Pancreas (tissue), 10 donors: ENCODE measurements around the gene ESRRB. TPM values are rescaled to one million over a fixed set of nuclear protein-coding genes. Genes with fewer than 3 reads are reported as not detected.

Source experiments
- ATAC-seq, 4 donors: fragments of 200-7000 bp; cut with Tn5 transposase; one replicate each; pipeline versions ENCODE4 v1.8.0 to v1.9.1; 2020; ENCODE audit warnings: mild to moderate bottlenecking in 4 of 4, moderate library complexity in 4 of 4
- DNase-seq, 6 donors: peaks; one replicate each; pipeline ENCODE4 v3.0.0-alpha.2; 2020
- FAIRE-seq: peaks from 2 replicates; lab custom pipeline; 2012; peaks lifted over from hg19 to GRCh38; lab: Jason Lieb, UNC
- H3K27ac ChIP-seq, 4 donors: fragments of 200-600 bp; sonication (generic); 1 replicate in 3 of 4; 2 replicates in 1 of 4; pipeline versions ENCODE4 v1.5.0 to v1.8.0; 2020
- H3K27me3 ChIP-seq, 4 donors: fragments of 200-600 bp; one replicate each; pipeline ENCODE4 v1.8.0; 2021
- H3K36me3 ChIP-seq, 3 donors: fragments of 200-600 bp; sonication (generic) in 1 of 3; one replicate each; pipeline versions ENCODE4 v1.5.0 to v1.8.0; 2020 to 2021
- H3K4me1 ChIP-seq, 3 donors: fragments of 200-600 bp; one replicate each; pipeline ENCODE4 v1.8.0; 2021
- H3K4me3 ChIP-seq, 4 donors: fragments of 200-600 bp; sonication (generic) in 2 of 4; one replicate each; pipeline versions ENCODE4 v1.5.0 to v1.8.0; 2020 to 2021
- H3K9me3 ChIP-seq, 4 donors: fragments of 200-600 bp; one replicate each; pipeline ENCODE4 v1.8.0; 2021
- WGBS, 2 donors: extraction: QIAGEN DNeasy Blood & Tissue Kit; methylation state at CpG; one replicate each; pipeline ENCODE4 v1.1.7; 2013; 5-methylcytosine and 5-hydroxymethylcytosine counted together
- intact Hi-C, 3 donors: fragments of 100-400 bp; cut with DNase I; formaldehyde crosslinking; loops; one replicate each; pipeline versions ENCODE4 v1.11.1 to v1.14.2; 2022
- polyA plus RNA-seq, 2 donors: library from polyadenylated mRNA; stranded (reverse); fragments of 200-250 nt; gene quantifications; one replicate each; pipeline ENCODE4 v1.2.3, GENCODE V29; 2013
- total RNA-seq, 6 donors: library from RNA; stranded (reverse); fragmentation: NEBNext Ultra II Directional in 4 of 6; extraction: Animal tissue kit (Norgen Biotek cat#: 25700) in 4 of 6; gene quantifications; one replicate each; pipeline versions ENCODE4 v1.2.1 to v1.2.4, GENCODE V29; 2021 to 2023
- TF ChIP-seq, protein P1 (sequence below), 4 donors: fragments of 200-600 bp; sonication (generic) in 3 of 4; IDR thresholded peaks; one replicate each; pipeline versions ENCODE4 v1.5.0 to v1.8.0; 2021; ENCODE audit warnings: antibody characterized with exemption in 4 of 4
- donor health status: healthy with polysubstance abuse.
- donor health status: DM: no; HTN: no; CAD: no; lungs with moderate emphysema.
- donor health status: DM: no; HTN: no; CAD: no.
- donor health status: control.
- donor health status: control.
- donor health status: Bipolar disorder and iron deficiency.
- donor health status: DM: yes; HTN: yes; CAD: no.
- donor health status: DM: no; HTN: no; CAD: no.
- donor health status: DM: no; HTN: no; CAD: no.
- donor health status: DM: yes; HTN: yes; CAD: no.

Gene ESRRB
- total and polyA plus RNA-seq, 8 donors: 0.14 to 0.85 (median 0.50) TPM; not detected in 2

DNA sequence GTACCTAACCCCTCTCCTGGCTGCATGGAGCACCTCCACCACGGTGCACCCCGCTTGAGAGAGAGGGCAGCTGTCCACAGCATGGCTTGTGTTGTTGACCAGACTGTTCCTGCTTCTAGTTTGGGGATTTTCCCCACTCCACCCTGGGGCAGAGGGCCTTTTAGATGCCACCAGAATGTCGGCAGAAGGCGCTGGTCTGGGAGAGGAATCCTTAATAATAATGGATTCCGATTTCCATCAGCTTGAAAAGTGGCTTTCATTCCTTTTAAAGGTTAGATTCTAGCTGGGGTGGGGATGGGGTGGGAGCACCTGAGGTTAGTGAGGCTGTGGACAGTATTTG, 1.8 kb downstream of the ESRRB start:
- FAIRE-seq: no peak
- Histone ChIP-seq H3K27ac (no peak overlapping the region), H3K4me3 (peak overlapping the region in 2 of 4 donors; percentile 36 to 48), H3K27me3 (peaks cover 0 to 21% (median 0%) of the 10 kb centered on the region in 4 donors), H3K36me3 (no peaks in the 10 kb centered on the region), H3K9me3 (no peaks in the 10 kb centered on the region), H3K4me1 (peaks cover 0 to 10% (median 4%) of the 10 kb centered on the region in 3 donors)
- WGBS, 2 donors: 12 to 13% methylated on average over 5 of the region's 5 CpGs
- peak in 3 of 4 donors; percentile 20 to 37 (median 33) for ATAC-seq
- intact Hi-C loops: no loop called here
- DNase-seq: no peak
- TF ChIP-seq, protein P1, sequence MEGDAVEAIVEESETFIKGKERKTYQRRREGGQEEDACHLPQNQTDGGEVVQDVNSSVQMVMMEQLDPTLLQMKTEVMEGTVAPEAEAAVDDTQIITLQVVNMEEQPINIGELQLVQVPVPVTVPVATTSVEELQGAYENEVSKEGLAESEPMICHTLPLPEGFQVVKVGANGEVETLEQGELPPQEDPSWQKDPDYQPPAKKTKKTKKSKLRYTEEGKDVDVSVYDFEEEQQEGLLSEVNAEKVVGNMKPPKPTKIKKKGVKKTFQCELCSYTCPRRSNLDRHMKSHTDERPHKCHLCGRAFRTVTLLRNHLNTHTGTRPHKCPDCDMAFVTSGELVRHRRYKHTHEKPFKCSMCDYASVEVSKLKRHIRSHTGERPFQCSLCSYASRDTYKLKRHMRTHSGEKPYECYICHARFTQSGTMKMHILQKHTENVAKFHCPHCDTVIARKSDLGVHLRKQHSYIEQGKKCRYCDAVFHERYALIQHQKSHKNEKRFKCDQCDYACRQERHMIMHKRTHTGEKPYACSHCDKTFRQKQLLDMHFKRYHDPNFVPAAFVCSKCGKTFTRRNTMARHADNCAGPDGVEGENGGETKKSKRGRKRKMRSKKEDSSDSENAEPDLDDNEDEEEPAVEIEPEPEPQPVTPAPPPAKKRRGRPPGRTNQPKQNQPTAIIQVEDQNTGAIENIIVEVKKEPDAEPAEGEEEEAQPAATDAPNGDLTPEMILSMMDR (IDR thresholded peaks at IDR 0.05): no peak

DNA sequence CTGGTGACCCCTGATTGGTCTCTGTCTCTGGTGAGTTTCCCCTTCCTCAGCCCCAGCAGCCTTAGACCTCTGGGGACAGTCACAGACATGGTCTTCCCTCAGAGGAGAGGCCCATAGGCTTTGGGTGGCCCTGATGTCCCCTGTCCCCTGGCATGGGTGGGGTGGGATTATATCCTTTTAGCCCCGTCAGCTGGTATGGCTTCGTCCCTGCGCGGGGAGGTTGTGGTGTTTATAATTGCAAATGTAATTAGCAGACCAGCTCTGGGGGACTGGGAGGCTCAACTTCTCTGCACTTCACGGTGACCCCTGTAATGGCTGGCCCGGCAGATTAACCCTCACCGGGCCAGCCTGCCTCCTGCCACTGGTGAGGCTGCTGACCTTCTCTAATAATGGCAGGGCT, 5.1 kb downstream of the ESRRB start:
- TF ChIP-seq, protein P1 (IDR thresholded peaks at IDR 0.05): no peak
- ATAC-seq: no peak
- H3K4me1 ChIP-seq: peaks cover 0 to 10% (median 4%) of the 10 kb centered on the region in 3 donors
- FAIRE-seq: no peak
- no peak overlapping the region for H3K27ac ChIP-seq
- H3K36me3 ChIP-seq: no peaks in the 10 kb centered on the region
- no peak overlapping the region for H3K4me3 ChIP-seq
- H3K9me3 ChIP-seq: no peaks in the 10 kb centered on the region
- WGBS, 2 donors: 43 to 50% methylated on average over 7 of the region's 7 CpGs
- H3K27me3 ChIP-seq: peaks cover 0 to 21% (median 0%) of the 10 kb centered on the region in 4 donors
- no peak for DNase-seq
- intact Hi-C loops: loop anchor here in 1 of 3 donors (10.0 kb wide), 1 partner anchor 336 kb away; no protein-coding TSS in a partner anchor

- no peak for DNase-seq
- no peak overlapping the region for H3K27ac ChIP-seq
- H3K36me3 ChIP-seq: no peaks in the 10 kb centered on the region
- TF ChIP-seq, protein P1 (IDR thresholded peaks at IDR 0.05): no peak
- 65 to 76% methylated on average over 7 of the region's 7 CpGs for WGBS, 2 donors
- ATAC-seq: no peak
- intact Hi-C loops: loop anchor here in 1 of 3 donors (10.0 kb wide), 1 partner anchor 337 kb away; no protein-coding TSS in a partner anchor
- H3K9me3 ChIP-seq: no peaks in the 10 kb centered on the region
- peaks cover 0 to 4% (median 4%) of the 10 kb centered on the region in 3 donors for H3K4me1 ChIP-seq
- no peak overlapping the region for H3K4me3 ChIP-seq
- FAIRE-seq: no peak
- H3K27me3 ChIP-seq: peaks cover 0 to 21% (median 0%) of the 10 kb centered on the region in 4 donors
Measured at GRCh38 chr14:76381817-76382494, 6.0 kb downstream of the ESRRB start.

DNA sequence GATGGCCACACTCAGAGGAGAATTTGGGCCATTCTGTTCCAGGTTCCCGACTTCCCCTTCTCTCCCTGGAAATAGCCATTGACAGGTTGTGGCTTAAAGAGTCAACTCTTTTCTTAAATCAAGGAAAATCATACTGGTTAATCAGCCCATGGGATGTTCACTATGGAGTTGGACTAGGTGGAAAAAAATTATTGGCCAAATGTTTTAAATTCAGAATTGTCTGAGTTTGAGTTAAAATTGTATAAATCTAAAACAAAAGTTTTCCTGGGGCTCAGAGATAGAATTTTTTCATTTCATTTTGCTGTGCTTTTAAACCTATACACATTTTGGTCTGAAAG, 6.5 kb downstream of the ESRRB start:
- TF ChIP-seq, protein P1 (IDR thresholded peaks at IDR 0.05): no peak
- WGBS, 2 donors: 67% methylated on average over 1 of the region's 1 CpG
- Histone ChIP-seq H3K36me3 (no peaks in the 10 kb centered on the region), H3K27ac (no peak overlapping the region), H3K4me3 (no peak overlapping the region), H3K4me1 (no peaks in the 10 kb centered on the region), H3K27me3 (peaks cover 0 to 21% (median 0%) of the 10 kb centered on the region in 4 donors), H3K9me3 (no peaks in the 10 kb centered on the region)
- DNase-seq (no peak), ATAC-seq (no peak), FAIRE-seq (no peak)
- intact Hi-C loops: loop anchor here in 1 of 3 donors (10.0 kb wide), 1 partner anchor 338 kb away; no protein-coding TSS in a partner anchor

DNA sequence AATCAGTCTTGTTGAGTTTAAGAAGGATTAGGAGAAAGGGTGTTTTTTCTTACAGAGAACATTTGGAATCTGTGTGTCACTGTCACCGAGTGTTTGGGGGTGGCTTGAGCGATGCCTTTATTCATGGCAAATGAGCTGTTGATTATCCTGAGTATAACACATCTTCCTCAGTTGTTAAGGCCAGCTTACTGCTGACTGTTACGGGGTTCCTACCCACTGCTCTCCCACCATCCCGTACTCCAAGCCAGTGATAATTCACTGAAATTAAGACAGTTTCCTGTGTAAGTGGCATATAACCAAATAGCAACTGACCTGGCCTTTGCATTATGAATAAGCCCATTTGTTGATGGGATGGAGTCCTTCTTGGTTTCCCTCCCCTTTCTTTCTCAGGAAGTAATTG, 9.5 kb downstream of the ESRRB start:
- H3K36me3 ChIP-seq: no peaks in the 10 kb centered on the region
- no peaks in the 10 kb centered on the region for H3K4me1 ChIP-seq
- TF ChIP-seq, protein P1 (IDR thresholded peaks at IDR 0.05): no peak
- FAIRE-seq (no peak), DNase-seq (no peak), ATAC-seq (no peak)
- intact Hi-C loops: loop anchor here in 1 of 3 donors (10.0 kb wide), 1 partner anchor 341 kb away; no protein-coding TSS in a partner anchor
- H3K27me3 ChIP-seq: peaks cover 0 to 7% (median 0%) of the 10 kb centered on the region in 4 donors
- no peak overlapping the region for H3K27ac ChIP-seq
- no peak overlapping the region for H3K4me3 ChIP-seq
- no peaks in the 10 kb centered on the region for H3K9me3 ChIP-seq
- WGBS, 2 donors: 63 to 83% methylated on average over 4 of the region's 4 CpGs
